Thymus (tissue), 11 donors: ENCODE results near the gene IMMP2L. TPM values are rescaled to one million over a fixed set of nuclear protein-coding genes. Genes with fewer than 3 reads are reported as not detected.
"Not testable (repeated sequence)": the region's sequence is repeated elsewhere in the genome, so short reads cannot be mapped to it uniquely, and the experiment has no call there.

Experiments
- DNase-seq, 9 donors: peaks; one replicate each; pipeline ENCODE4 v3.0.0-alpha.2; 2013; ENCODE audit warnings: low spot score in 9 of 9, low read depth in 6 of 9, missing footprints in 1 of 9
- H3K27ac ChIP-seq, 2 donors: one replicate each; pipeline ENCODE4 v1.5.1; 2013; ENCODE audit warnings: control low read depth in 1 of 2, low read depth in 1 of 2, low read length in 1 of 2, mild to moderate bottlenecking in 1 of 2, moderate library complexity in 1 of 2
- H3K27me3 ChIP-seq, 2 donors: one replicate each; pipeline ENCODE4 v1.5.1; 2013; ENCODE audit warnings: low read length in 1 of 2; ENCODE audit not compliant: control insufficient read depth in 2 of 2, insufficient read depth in 1 of 2
- H3K36me3 ChIP-seq, 2 donors: one replicate each; pipeline ENCODE4 v1.5.1; 2013; ENCODE audit warnings: low read length in 1 of 2, mild to moderate bottlenecking in 1 of 2, moderate library complexity in 1 of 2; ENCODE audit not compliant: control insufficient read depth in 2 of 2, insufficient read depth in 2 of 2
- H3K4me1 ChIP-seq, 2 donors: one replicate each; pipeline ENCODE4 v1.5.1; 2013; ENCODE audit warnings: low read length in 2 of 2; ENCODE audit not compliant: control insufficient read depth in 2 of 2, insufficient read depth in 2 of 2
- H3K4me3 ChIP-seq, 2 donors: one replicate each; pipeline ENCODE4 v1.5.1; 2013; ENCODE audit warnings: low read length in 2 of 2, control low read depth in 1 of 2, mild to moderate bottlenecking in 1 of 2
- H3K9me3 ChIP-seq, 2 donors: one replicate each; pipeline ENCODE4 v1.5.1; 2013; ENCODE audit warnings: low read length in 1 of 2, mild to moderate bottlenecking in 1 of 2; ENCODE audit not compliant: control insufficient read depth in 2 of 2, insufficient read depth in 1 of 2
- WGBS: extraction: QIAGEN DNeasy Blood & Tissue Kit; methylation state at CpG from one replicate; pipeline ENCODE4 v1.1.7; 2013; 5-methylcytosine and 5-hydroxymethylcytosine counted together
- polyA plus RNA-seq: library from polyadenylated mRNA; stranded (reverse); fragments of 200-250 nt; gene quantifications from one replicate; pipeline ENCODE4 v1.2.3, GENCODE V29; 2013
- total RNA-seq: library from RNA; stranded (reverse); fragments of 120-200 nt; gene quantifications from one replicate; pipeline ENCODE4 v1.2.4, GENCODE V29; 2013
- donor health status: healthy.

The IMMP2L gene
- total and polyA plus RNA-seq, 2 donors, result 11.0 to 12.8 TPM

GRCh38 chr7:110669410-110669809 lies 892.9 kb downstream of the IMMP2L start:
- 96% methylated on average over 5 of the region's 5 CpGs for WGBS
- Histone ChIP-seq H3K4me3 (no peak overlapping the region), H3K36me3 (no peaks in the 10 kb centered on the region), H3K9me3 (peaks cover 0 to 8% of the 10 kb centered on the region in 2 donors), H3K4me1 (no peaks in the 10 kb centered on the region), H3K27me3 (no peaks in the 10 kb centered on the region), H3K27ac (no peak overlapping the region)
- DNase-seq, result no peak

- no peak for DNase-seq
Observed at GRCh38 chr7:110664803-110665202, 897.5 kb downstream of the IMMP2L start.

GRCh38 chr7:110660637-110661036 lies 901.7 kb downstream of the IMMP2L start:
- 96% methylated on average over 7 of the region's 7 CpGs for WGBS

More at GRCh38 chr7:110664803-110665202, 897.5 kb downstream of the IMMP2L start:
- no peak overlapping the region for H3K4me3 ChIP-seq
- H3K4me1 ChIP-seq, result no peaks in the 10 kb centered on the region
- no peak overlapping the region for H3K27ac ChIP-seq
- H3K9me3 ChIP-seq, result peaks cover 0 to 9% of the 10 kb centered on the region in 2 donors
- 96% methylated on average over 4 of the region's 4 CpGs for WGBS
- no peaks in the 10 kb centered on the region for H3K36me3 ChIP-seq
- H3K27me3 ChIP-seq, result no peaks in the 10 kb centered on the region

GRCh38 chr7:110650328-110650727 lies 912.0 kb downstream of the IMMP2L start:
- Histone ChIP-seq H3K27me3 (no peaks in the 10 kb centered on the region), H3K4me1 (no peaks in the 10 kb centered on the region), H3K36me3 (no peaks in the 10 kb centered on the region), H3K9me3 (no peaks in the 10 kb centered on the region), H3K4me3 (no peak overlapping the region), H3K27ac (no peak overlapping the region)
- DNase-seq, result no peak
- WGBS, result 76% methylated on average over 3 of the region's 3 CpGs

More at GRCh38 chr7:110660637-110661036, 901.7 kb downstream of the IMMP2L start:
- not testable (repeated sequence) for H3K27me3 ChIP-seq, H3K4me1 ChIP-seq, H3K36me3 ChIP-seq, H3K4me3 ChIP-seq, H3K9me3 ChIP-seq, H3K27ac ChIP-seq, DNase-seq

GRCh38 chr7:110647266-110647665 lies 915.0 kb downstream of the IMMP2L start:
- Histone ChIP-seq H3K4me1 (no peaks in the 10 kb centered on the region), H3K4me3 (no peak overlapping the region), H3K9me3 (no peaks in the 10 kb centered on the region), H3K27ac (no peak overlapping the region), H3K27me3 (no peaks in the 10 kb centered on the region), H3K36me3 (no peaks in the 10 kb centered on the region)
- DNase-seq, result no peak
- WGBS, result 92% methylated on average over 4 of the region's 4 CpGs

GRCh38 chr7:110646804-110647203 lies 915.5 kb downstream of the IMMP2L start:
- H3K27ac ChIP-seq, result no peak overlapping the region
- no peaks in the 10 kb centered on the region for H3K36me3 ChIP-seq
- WGBS, result 93% methylated on average over 2 of the region's 2 CpGs
- no peak overlapping the region for H3K4me3 ChIP-seq
- DNase-seq, result no peak
- no peaks in the 10 kb centered on the region for H3K4me1 ChIP-seq
- H3K9me3 ChIP-seq, result no peaks in the 10 kb centered on the region
- H3K27me3 ChIP-seq, result no peaks in the 10 kb centered on the region

- H3K36me3 ChIP-seq, result no peaks in the 10 kb centered on the region
- no peak overlapping the region for H3K4me3 ChIP-seq
- H3K4me1 ChIP-seq, result no peaks in the 10 kb centered on the region
- no peak overlapping the region for H3K27ac ChIP-seq
- no peaks in the 10 kb centered on the region for H3K9me3 ChIP-seq
- DNase-seq, result no peak
- no peaks in the 10 kb centered on the region for H3K27me3 ChIP-seq
- WGBS, result 94% methylated on average over 2 of the region's 2 CpGs
Observed at GRCh38 chr7:110645616-110646015, 916.7 kb downstream of the IMMP2L start.

- Histone ChIP-seq H3K27me3 (no peaks in the 10 kb centered on the region), H3K36me3 (no peaks in the 10 kb centered on the region), H3K4me3 (no peak overlapping the region), H3K27ac (no peak overlapping the region), H3K9me3 (no peaks in the 10 kb centered on the region), H3K4me1 (no peaks in the 10 kb centered on the region)
- no peak for DNase-seq
- 91% methylated on average over 3 of the region's 3 CpGs for WGBS
Observed at GRCh38 chr7:110645060-110645459, 917.2 kb downstream of the IMMP2L start.

- DNase-seq, result no peak
- Histone ChIP-seq H3K36me3 (no peaks in the 10 kb centered on the region), H3K27ac (no peak overlapping the region), H3K9me3 (no peaks in the 10 kb centered on the region), H3K4me3 (no peak overlapping the region), H3K27me3 (no peaks in the 10 kb centered on the region), H3K4me1 (no peaks in the 10 kb centered on the region)
- WGBS, result 87% methylated on average over 5 of the region's 5 CpGs
Observed at GRCh38 chr7:110637252-110637651, 925.0 kb downstream of the IMMP2L start.

GRCh38 chr7:110633313-110633712 lies 929.0 kb downstream of the IMMP2L start:
- 53% methylated on average over 2 of the region's 2 CpGs for WGBS
- Histone ChIP-seq H3K27me3 (no peaks in the 10 kb centered on the region), H3K27ac (no peak overlapping the region), H3K9me3 (peaks cover 0 to 3% of the 10 kb centered on the region in 2 donors), H3K36me3 (no peaks in the 10 kb centered on the region), H3K4me3 (no peak overlapping the region), H3K4me1 (no peaks in the 10 kb centered on the region)
- no peak for DNase-seq
